IMR-90 (cell line): Measurements from ENCODE around the gene EPSTI1.

Experiments
- BHLHE40 ChIP-seq: fragments of 150-350 bp; IDR thresholded peaks from 2 replicates; pipeline ENCODE4 v1.6.1; 2016; ENCODE audit warnings: mild to moderate bottlenecking, low read depth, low read length
- CTCF ChIP-seq: conservative IDR thresholded peaks from 2 replicates; pipeline ENCODE4 v1.5.1; 2012; ENCODE audit warnings: mild to moderate bottlenecking, low read depth, low read length, improper control_type of control experiment
- FOS ChIP-seq: fragments of 150-350 bp; IDR thresholded peaks from 2 replicates; pipeline ENCODE4 v1.6.1; 2016; ENCODE audit warnings: low read depth, low read length
- RFX5 ChIP-seq: IDR thresholded peaks from 2 replicates; pipeline ENCODE4 v1.8.0; 2012; ENCODE audit warnings: low read depth, mild to moderate bottlenecking, low read length, moderate library complexity

- TF ChIP-seq CTCF, result no peak
- TF ChIP-seq RFX5, result no peak
- TF ChIP-seq BHLHE40, result no peak
- no peak for TF ChIP-seq FOS
Observed at GRCh38 chr13:42867232-42867631, 124.8 kb downstream of the EPSTI1 start.
